DOHH2 (cell line): ENCODE data around the gene ABTB1.

ENCODE experiments used
- H3F3A ChIP-seq: fragments of 200-600 bp; sonication (generic), shearing (Covaris generic); 2 replicates; pipeline ENCODE4 v1.6.0; 2016; ENCODE audit warnings: antibody characterized with exemption, mild to moderate bottlenecking; ENCODE audit not compliant: control insufficient read depth, insufficient read depth
- H3K27ac ChIP-seq: fragments of 200-600 bp; sonication (generic); 2 replicates; pipeline ENCODE4 v1.5.1; 2014; ENCODE audit warnings: low read depth, mild to moderate bottlenecking, low read length, moderate library complexity
- H3K27me3 ChIP-seq: fragments of 200-600 bp; sonication (generic); 2 replicates; pipeline ENCODE4 v1.6.1; 2014; ENCODE audit warnings: mild to moderate bottlenecking, low read length, mixed read lengths; ENCODE audit not compliant: control insufficient read depth
- H3K36me3 ChIP-seq: fragments of 200-600 bp; sonication (generic); 2 replicates; pipeline ENCODE4 v1.6.1; 2014; ENCODE audit warnings: mild to moderate bottlenecking, low read length, moderate library complexity, mixed read lengths; ENCODE audit not compliant: control insufficient read depth
- H3K4me1 ChIP-seq: fragments of 200-600 bp; sonication (generic); 2 replicates; pipeline ENCODE4 v1.6.1; 2014; ENCODE audit warnings: mild to moderate bottlenecking, low read length, mixed read lengths; ENCODE audit not compliant: control insufficient read depth
- H3K4me2 ChIP-seq: fragments of 200-600 bp; sonication (generic); 2 replicates; pipeline ENCODE4 v1.6.0; 2014; ENCODE audit warnings: mild to moderate bottlenecking, low read length, moderate library complexity
- H3K4me3 ChIP-seq: fragments of 200-600 bp; sonication (generic); 2 replicates; pipeline ENCODE4 v1.5.1; 2014; ENCODE audit warnings: mild to moderate bottlenecking, low read length, mixed read lengths
- H3K79me2 ChIP-seq: fragments of 200-600 bp; sonication (generic); 2 replicates; pipeline ENCODE4 v1.6.1; 2014; ENCODE audit warnings: mild to moderate bottlenecking, low read length, mixed read lengths; ENCODE audit not compliant: control insufficient read depth
- H3K9me2 ChIP-seq: fragments of 200-600 bp; sonication (generic); replicated peaks from 2 replicates; pipeline ENCODE4 v1.6.1; 2014; ENCODE audit warnings: mild to moderate bottlenecking, low read length, mixed read lengths; ENCODE audit not compliant: control insufficient read depth
- H3K9me3 ChIP-seq: fragments of 200-600 bp; sonication (generic); 2 replicates; pipeline ENCODE4 v1.6.1; 2014; ENCODE audit warnings: antibody characterized with exemption, low read length, mixed read lengths; ENCODE audit not compliant: control insufficient read depth, insufficient read depth
- H4K20me1 ChIP-seq: fragments of 200-600 bp; sonication (generic); 2 replicates; pipeline ENCODE4 v1.6.0; 2014; ENCODE audit warnings: low read depth, mild to moderate bottlenecking, antibody characterized with exemption, low read length, moderate library complexity; ENCODE audit not compliant: control insufficient read depth, insufficient read depth
- EZH2phosphoT487 ChIP-seq: fragments of 200-600 bp; sonication (generic); IDR thresholded peaks from 2 replicates; pipeline ENCODE4 v1.6.1; 2017; ENCODE audit warnings: borderline replicate concordance, mild to moderate bottlenecking, antibody characterized with exemption, low read length, moderate library complexity, mixed read lengths
- TF ChIP-seq, protein P1 (sequence below): fragments of 200-600 bp; sonication (generic); IDR thresholded peaks from one replicate; pipeline ENCODE4 v1.5.1; 2014; ENCODE audit warnings: antibody characterized with exemption, mild to moderate bottlenecking, low read depth, low read length; ENCODE audit not compliant: poor library complexity, severe bottlenecking

The ABTB1 gene

DNA sequence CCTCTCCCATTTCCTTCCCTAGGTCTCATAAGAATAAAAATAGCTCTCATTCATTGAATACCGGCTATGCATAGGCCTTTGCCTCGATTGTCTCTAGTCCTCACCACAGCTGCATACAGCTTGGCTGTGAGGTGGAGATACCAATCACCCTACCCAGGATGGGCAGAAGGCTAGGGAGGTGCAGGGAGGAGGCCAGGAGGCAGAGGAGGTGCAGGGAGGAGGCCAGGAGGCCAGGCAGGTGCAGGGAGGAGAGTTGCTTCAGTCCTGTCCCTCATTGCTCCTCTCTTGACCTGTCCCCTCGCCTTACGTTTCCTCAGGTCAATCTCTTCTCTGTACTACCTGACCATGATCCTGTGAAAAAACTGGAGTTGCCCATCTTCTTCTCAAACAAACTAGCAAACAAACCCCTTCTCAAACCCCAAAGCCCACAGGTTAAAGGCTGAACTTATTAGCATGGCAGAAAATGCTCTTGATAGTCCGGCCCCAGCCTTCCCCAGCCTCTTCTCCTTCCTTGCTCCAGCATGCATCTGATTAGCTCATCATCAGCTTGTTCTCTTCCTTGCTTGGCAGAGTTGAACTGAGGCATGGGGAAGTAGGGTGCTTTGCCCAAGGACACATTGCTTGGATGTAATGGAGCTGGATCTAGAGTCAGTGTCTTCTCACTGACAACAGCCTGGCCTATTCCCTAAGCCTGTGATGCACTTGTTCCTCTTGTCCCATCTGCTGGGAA lies 27.9 kb upstream of the ABTB1 start:
- H3K27me3 ChIP-seq, result peaks cover 13% of the 10 kb centered on the region; the same call in 1 of the 2 replicates
- no peak overlapping the region for H3K27ac ChIP-seq
- H3K4me2 ChIP-seq, result no peak overlapping the region
- no peaks in the 10 kb centered on the region for H3K79me2 ChIP-seq
- TF ChIP-seq, protein P1, sequence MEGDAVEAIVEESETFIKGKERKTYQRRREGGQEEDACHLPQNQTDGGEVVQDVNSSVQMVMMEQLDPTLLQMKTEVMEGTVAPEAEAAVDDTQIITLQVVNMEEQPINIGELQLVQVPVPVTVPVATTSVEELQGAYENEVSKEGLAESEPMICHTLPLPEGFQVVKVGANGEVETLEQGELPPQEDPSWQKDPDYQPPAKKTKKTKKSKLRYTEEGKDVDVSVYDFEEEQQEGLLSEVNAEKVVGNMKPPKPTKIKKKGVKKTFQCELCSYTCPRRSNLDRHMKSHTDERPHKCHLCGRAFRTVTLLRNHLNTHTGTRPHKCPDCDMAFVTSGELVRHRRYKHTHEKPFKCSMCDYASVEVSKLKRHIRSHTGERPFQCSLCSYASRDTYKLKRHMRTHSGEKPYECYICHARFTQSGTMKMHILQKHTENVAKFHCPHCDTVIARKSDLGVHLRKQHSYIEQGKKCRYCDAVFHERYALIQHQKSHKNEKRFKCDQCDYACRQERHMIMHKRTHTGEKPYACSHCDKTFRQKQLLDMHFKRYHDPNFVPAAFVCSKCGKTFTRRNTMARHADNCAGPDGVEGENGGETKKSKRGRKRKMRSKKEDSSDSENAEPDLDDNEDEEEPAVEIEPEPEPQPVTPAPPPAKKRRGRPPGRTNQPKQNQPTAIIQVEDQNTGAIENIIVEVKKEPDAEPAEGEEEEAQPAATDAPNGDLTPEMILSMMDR, result no peak
- no peak for TF ChIP-seq EZH2phosphoT487
- H3K4me3 ChIP-seq, result no peak overlapping the region
- no peaks in the 10 kb centered on the region for H3K36me3 ChIP-seq
- H4K20me1 ChIP-seq, result no peaks in the 10 kb centered on the region
- no peaks in the 10 kb centered on the region for H3K9me2 ChIP-seq
- no peaks in the 10 kb centered on the region for H3K9me3 ChIP-seq
- H3K4me1 ChIP-seq, result peaks cover 7% of the 10 kb centered on the region
- no peaks in the 10 kb centered on the region for H3F3A ChIP-seq

DNA sequence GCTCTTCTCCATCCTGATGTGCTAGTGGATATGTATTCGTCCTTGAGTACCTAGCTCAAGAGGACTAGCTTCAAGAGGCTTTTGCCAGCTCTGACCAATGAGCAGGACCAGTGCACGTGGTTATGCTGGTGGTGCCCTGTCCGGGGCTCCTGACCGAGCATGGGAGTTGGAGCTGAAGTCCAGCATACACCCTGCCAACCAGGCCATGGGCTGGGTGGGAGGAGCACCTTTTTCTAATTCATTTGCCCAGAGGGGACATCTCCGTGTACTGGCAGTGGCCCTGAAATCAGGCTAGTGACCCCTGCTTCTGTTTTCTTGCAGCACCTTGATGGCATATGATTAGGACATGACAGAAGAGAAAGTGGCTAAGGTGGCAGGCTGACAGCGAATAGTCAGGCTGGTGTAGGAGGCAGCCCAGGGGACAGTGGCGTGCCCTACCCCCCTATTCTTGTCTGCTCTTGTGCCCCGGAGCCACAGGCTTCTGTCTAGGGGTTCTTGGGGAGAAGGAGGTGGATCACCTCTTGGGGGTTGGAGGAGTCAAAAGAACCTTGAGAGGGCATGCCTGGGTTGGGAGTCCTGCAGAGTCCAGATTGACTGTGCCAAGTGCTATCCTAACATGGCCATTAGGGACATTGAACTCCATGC lies 27.3 kb upstream of the ABTB1 start:
- Histone ChIP-seq H3K79me2 (no peaks in the 10 kb centered on the region), H3K9me2 (no peaks in the 10 kb centered on the region), H3F3A (no peaks in the 10 kb centered on the region), H3K9me3 (no peaks in the 10 kb centered on the region), H3K36me3 (no peaks in the 10 kb centered on the region), H4K20me1 (no peaks in the 10 kb centered on the region), H3K4me3 (no peak overlapping the region), H3K4me2 (no peak overlapping the region), H3K27me3 (peaks cover 16% of the 10 kb centered on the region), H3K27ac (no peak overlapping the region), H3K4me1 (peaks cover 7% of the 10 kb centered on the region)
- TF ChIP-seq, protein P1, result no peak
- TF ChIP-seq EZH2phosphoT487, result no peak

DNA sequence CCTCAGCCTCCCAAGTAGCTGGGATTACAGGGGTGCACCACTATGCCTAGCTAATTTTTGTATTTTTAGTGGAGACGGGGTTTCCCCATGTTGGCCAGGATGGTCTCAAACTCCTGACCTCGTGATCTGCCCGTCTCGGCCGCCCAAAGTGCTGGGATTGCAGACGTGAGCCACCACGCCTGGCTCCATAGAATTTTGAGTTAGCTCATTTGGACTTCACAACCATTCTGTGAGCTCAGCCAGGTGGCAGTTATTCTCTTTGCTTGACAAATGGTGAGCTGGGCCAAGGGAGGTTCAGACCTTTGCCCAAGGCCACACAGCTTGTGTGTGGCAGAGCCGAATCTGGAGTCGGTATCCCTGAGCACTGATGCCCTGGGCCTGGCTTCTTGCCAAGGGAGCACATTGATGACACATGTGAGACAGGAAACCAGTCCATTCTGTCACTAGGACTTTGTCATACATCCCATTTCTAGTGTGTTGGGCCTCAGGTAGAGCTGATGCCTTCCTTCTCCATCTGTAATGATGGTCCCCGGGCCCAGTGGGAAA lies 26.2 kb upstream of the ABTB1 start:
- no peak overlapping the region for H3K27ac ChIP-seq
- H3K4me2 ChIP-seq, result no peak overlapping the region
- H3K9me3 ChIP-seq, result no peaks in the 10 kb centered on the region

More for the DNA sequence above, 26.2 kb upstream of the ABTB1 start:
- Histone ChIP-seq H3K9me2 (no peaks in the 10 kb centered on the region), H3K36me3 (no peaks in the 10 kb centered on the region), H3K79me2 (no peaks in the 10 kb centered on the region), H3K4me3 (no peak overlapping the region), H3F3A (no peaks in the 10 kb centered on the region), H4K20me1 (no peaks in the 10 kb centered on the region), H3K4me1 (peaks cover 7% of the 10 kb centered on the region), H3K27me3 (peaks cover 16% of the 10 kb centered on the region)
- no peak for TF ChIP-seq EZH2phosphoT487
- TF ChIP-seq, protein P1, result no peak
